GM06990 (cell line): ENCODE measurements around the gene NDUFS5.
A peak's percentile ranks its signal among the peaks of the same experiment; 100 is the strongest.

ENCODE experiments used
- DNase-seq: peaks from one replicate; pipeline ENCODE4 v3.0.0-alpha.2; 2011; ENCODE audit not compliant: insufficient read length; ENCODE audit errors: extremely low read depth
- H3K27me3 ChIP-seq: replicated peaks from 2 replicates; pipeline ENCODE4 v1.6.0; 2011; ENCODE audit warnings: low read length; ENCODE audit not compliant: control insufficient read depth, insufficient read depth
- H3K36me3 ChIP-seq: 2 replicates; pipeline ENCODE4 v1.5.1; 2011; ENCODE audit warnings: low read length; ENCODE audit not compliant: control insufficient read depth, insufficient read depth
- H3K4me3 ChIP-seq: replicated peaks from 2 replicates; pipeline ENCODE4 v1.5.1; 2011; ENCODE audit warnings: low read depth, mild to moderate bottlenecking, control low read depth, low read length
- TF ChIP-seq, protein P1 (sequence below): IDR thresholded peaks from 2 replicates; pipeline ENCODE4 v1.5.1; 2011; ENCODE audit warnings: low read length, control low read depth, mild to moderate bottlenecking, inconsistent platforms; ENCODE audit not compliant: insufficient read depth, poor library complexity, severe bottlenecking

NDUFS5 gene

DNA sequence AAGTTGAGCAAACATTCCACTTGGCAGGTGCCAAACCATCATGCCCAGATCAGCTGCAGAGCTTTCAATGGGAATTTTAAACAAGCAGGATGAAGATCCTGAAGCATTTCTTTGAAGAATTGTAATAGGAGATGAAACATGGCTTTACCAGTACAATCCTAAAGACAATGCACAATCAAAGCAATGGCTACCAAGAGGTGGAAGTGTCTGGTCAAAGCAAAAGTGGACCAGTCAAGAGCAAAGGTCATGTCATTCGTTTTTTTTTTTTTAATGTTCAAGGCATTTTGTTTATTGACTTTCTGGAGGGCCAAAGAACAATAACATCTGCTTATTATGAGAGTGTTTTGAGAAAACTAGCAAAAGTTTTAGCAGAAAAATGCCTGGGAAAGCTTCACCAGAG is 3.0 kb upstream of the NDUFS5 start:
- H3K27me3 ChIP-seq = no peaks in the 10 kb centered on the region
- TF ChIP-seq, protein P1, sequence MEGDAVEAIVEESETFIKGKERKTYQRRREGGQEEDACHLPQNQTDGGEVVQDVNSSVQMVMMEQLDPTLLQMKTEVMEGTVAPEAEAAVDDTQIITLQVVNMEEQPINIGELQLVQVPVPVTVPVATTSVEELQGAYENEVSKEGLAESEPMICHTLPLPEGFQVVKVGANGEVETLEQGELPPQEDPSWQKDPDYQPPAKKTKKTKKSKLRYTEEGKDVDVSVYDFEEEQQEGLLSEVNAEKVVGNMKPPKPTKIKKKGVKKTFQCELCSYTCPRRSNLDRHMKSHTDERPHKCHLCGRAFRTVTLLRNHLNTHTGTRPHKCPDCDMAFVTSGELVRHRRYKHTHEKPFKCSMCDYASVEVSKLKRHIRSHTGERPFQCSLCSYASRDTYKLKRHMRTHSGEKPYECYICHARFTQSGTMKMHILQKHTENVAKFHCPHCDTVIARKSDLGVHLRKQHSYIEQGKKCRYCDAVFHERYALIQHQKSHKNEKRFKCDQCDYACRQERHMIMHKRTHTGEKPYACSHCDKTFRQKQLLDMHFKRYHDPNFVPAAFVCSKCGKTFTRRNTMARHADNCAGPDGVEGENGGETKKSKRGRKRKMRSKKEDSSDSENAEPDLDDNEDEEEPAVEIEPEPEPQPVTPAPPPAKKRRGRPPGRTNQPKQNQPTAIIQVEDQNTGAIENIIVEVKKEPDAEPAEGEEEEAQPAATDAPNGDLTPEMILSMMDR = no peak
- H3K4me3 ChIP-seq = no peak overlapping the region
- DNase-seq = no peak
- no peaks in the 10 kb centered on the region for H3K36me3 ChIP-seq

GRCh38 chr1:39026866-39027507 is 837 bp downstream of the NDUFS5 start:
- Histone ChIP-seq H3K36me3 (no peaks in the 10 kb centered on the region; the same call in 1 of the 2 replicates), H3K4me3 (peak overlapping the region; percentile 92), H3K27me3 (no peaks in the 10 kb centered on the region)
- TF ChIP-seq, protein P1 = no peak
- no peak for DNase-seq

GRCh38 chr1:39034114-39034654 is 8.0 kb downstream of the NDUFS5 start:
- DNase-seq = no peak
- Histone ChIP-seq H3K4me3 (no peak overlapping the region), H3K27me3 (no peaks in the 10 kb centered on the region), H3K36me3 (peaks cover 8% of the 10 kb centered on the region; the same call in 1 of the 2 replicates)
- TF ChIP-seq, protein P1 = no peak

DNA sequence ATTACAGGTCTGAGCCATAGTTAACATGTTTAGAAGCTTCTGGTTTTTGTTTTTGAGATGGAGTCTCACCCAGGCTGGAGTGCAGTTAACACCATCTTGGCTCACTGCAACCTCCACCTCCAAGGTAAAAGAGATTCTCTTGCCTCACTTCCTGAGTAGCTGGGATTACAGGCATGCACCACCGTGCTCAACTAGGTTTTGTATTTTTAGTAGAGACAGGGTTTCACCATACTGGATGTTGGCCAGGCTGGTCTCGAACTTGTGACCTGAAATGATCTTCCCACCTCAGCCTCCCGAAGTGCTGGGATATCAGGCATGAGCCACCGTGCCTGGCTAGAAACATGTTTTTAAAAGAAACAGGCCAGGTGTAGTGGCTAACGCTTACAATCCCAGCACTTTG is 10.5 kb downstream of the NDUFS5 start:
- no peak for DNase-seq
- Histone ChIP-seq H3K36me3 (peaks cover 8% of the 10 kb centered on the region; the same call in 1 of the 2 replicates), H3K27me3 (no peaks in the 10 kb centered on the region), H3K4me3 (no peak overlapping the region)
- TF ChIP-seq, protein P1 = no peak

GRCh38 chr1:39043513-39043912 is 17.4 kb downstream of the NDUFS5 start:
- Histone ChIP-seq H3K36me3 (no peaks in the 10 kb centered on the region; the same call in none of the 2 replicates), H3K4me3 (no peak overlapping the region), H3K27me3 (no peaks in the 10 kb centered on the region)
- TF ChIP-seq, protein P1 = no peak
- no peak for DNase-seq
